ENCODE data around the gene KIF18B.

DNA sequence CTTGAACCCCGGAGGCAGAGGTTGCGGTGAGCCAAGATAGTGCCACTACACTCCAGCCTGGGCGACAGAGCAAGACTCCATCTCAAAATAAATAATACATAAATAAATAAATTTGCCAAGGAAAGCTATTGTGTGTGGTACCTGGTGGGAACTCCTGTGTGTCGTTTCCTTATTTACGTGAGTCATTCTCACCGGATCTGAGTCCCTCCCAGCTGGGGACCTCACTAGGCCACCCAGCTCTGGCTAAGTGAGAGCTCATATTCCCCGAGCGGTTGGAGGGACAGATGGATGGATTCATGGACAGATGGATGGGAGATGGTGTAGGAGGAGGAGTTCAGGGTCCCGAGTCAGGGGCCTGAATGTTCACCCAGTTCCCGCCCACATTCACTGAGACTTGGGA is 43.4 kb upstream of the KIF18B start:
- TF ChIP-seq EZH2 (IDR thresholded peaks at IDR 0.05) (no peak), POLR2AphosphoS5 (IDR thresholded peaks at IDR 0.05; ENCODE audit: borderline replicate concordance, low read depth, low read length) (no peak), FOXP2 (optimal IDR thresholded peaks at IDR 0.05; ENCODE audit: control extremely low read depth, extremely low read length, insufficient read depth) (no peak)

All from SK-N-MC (cell line).